ENCODE data around the gene COPS6.

Gene COPS6

GRCh38 chr7:100102950-100103840, 14.4 kb downstream of the COPS6 start:
- DNase-seq (ENCODE audit: low spot score): no peak

- DNase-seq (ENCODE audit: low spot score): no peak
Observed at GRCh38 chr7:100105534-100105933, 16.8 kb downstream of the COPS6 start.

GRCh38 chr7:100106633-100107032, 17.9 kb downstream of the COPS6 start:
- no peak for DNase-seq (ENCODE audit: low spot score)

GRCh38 chr7:100107125-100107737, 18.5 kb downstream of the COPS6 start:
- DNase-seq (ENCODE audit: low spot score): no peak

GRCh38 chr7:100107890-100108289, 19.1 kb downstream of the COPS6 start:
- DNase-seq (ENCODE audit: low spot score): no peak

GRCh38 chr7:100109521-100110163, 20.9 kb downstream of the COPS6 start:
- no peak for DNase-seq (ENCODE audit: low spot score)

- no peak for DNase-seq (ENCODE audit: low spot score)
Observed at GRCh38 chr7:100111156-100111555, 22.4 kb downstream of the COPS6 start.

GRCh38 chr7:100111914-100112313, 23.1 kb downstream of the COPS6 start:
- no peak for DNase-seq (ENCODE audit: low spot score)

- DNase-seq (ENCODE audit: low spot score): no peak
Observed at GRCh38 chr7:100115026-100115425, 26.3 kb downstream of the COPS6 start.

- DNase-seq (ENCODE audit: low spot score): no peak
Observed at GRCh38 chr7:100118388-100119071, 29.8 kb downstream of the COPS6 start.

GRCh38 chr7:100119072-100119969, 30.6 kb downstream of the COPS6 start, which contains the start of the genes CNPY4 and TAF6:
CNPY4 (plus strand) TSS chr7:100119634; CDS start chr7:100119745, 111 bp downstream.
TAF6 (minus strand) TSS chr7:100119358; CDS start chr7:100114209, 5,149 bp downstream.
- DNase-seq (ENCODE audit: low spot score): peak; percentile 99

- DNase-seq (ENCODE audit: low spot score): peak; percentile 73
Observed at GRCh38 chr7:100119970-100120732, 31.4 kb downstream of the COPS6 start.

- DNase-seq (ENCODE audit: low spot score): no peak
Observed at GRCh38 chr7:100120733-100121036, 31.9 kb downstream of the COPS6 start.

- no peak for DNase-seq (ENCODE audit: low spot score)
Observed at GRCh38 chr7:100122067-100122466, 33.3 kb downstream of the COPS6 start.

GRCh38 chr7:100122568-100122967, 33.8 kb downstream of the COPS6 start:
- no peak for DNase-seq (ENCODE audit: low spot score)

GRCh38 chr7:100124301-100125230, 35.8 kb downstream of the COPS6 start:
- no peak for DNase-seq (ENCODE audit: low spot score)

- peak; percentile 81 for DNase-seq (ENCODE audit: low spot score)
Observed at GRCh38 chr7:100126239-100126930, 37.6 kb downstream of the COPS6 start.

GRCh38 chr7:100126931-100127865, 38.4 kb downstream of the COPS6 start, which contains the start of gene MBLAC1:
MBLAC1 (plus strand) TSS chr7:100126967; CDS start chr7:100127396, 429 bp downstream.
- peak; percentile 95 for DNase-seq (ENCODE audit: low spot score)

Measured in GM03348 (cell line).